BJ (cell line): ENCODE results near the gene HYAL1. TPM values are rescaled to one million over a fixed set of nuclear protein-coding genes. Genes with fewer than 3 reads are reported as not detected.

Source experiments
- CTCF ChIA-PET: fragments of 350-600 bp; formaldehyde crosslinking; extraction: SDS; loops from one replicate; lab custom pipeline; 2021; ENCODE audit warnings: antibody characterized with exemption, inconsistent platforms; lab: Yijun Ruan, JAX
- POLR2A ChIA-PET: fragments of 300-600 bp; sonication (Branson Sonifier 250); formaldehyde crosslinking; extraction: SDS; loops from one replicate; lab custom pipeline; 2021; ENCODE audit warnings: antibody characterized with exemption; lab: Charles Lee
- DNase-seq: peaks from one replicate; pipeline ENCODE4 v3.0.0-alpha.2; 2011; ENCODE audit warnings: low read depth
- H3K27me3 ChIP-seq: 2 replicates; pipeline ENCODE4 v1.6.0; 2011; ENCODE audit warnings: low read length; ENCODE audit not compliant: control insufficient read depth, insufficient read depth
- H3K36me3 ChIP-seq: 2 replicates; pipeline ENCODE4 v1.5.1; 2011; ENCODE audit warnings: low read length; ENCODE audit not compliant: control insufficient read depth, insufficient read depth
- H3K4me3 ChIP-seq: 2 replicates; pipeline ENCODE4 v1.5.1; 2011; ENCODE audit warnings: low read depth, mild to moderate bottlenecking, control low read depth, low read length
- polyA plus RNA-seq: library from polyadenylated mRNA; depleted of rRNA; stranded (reverse); fragments of >200 nt; gene quantifications from 2 replicates; pipeline ENCODE4 v1.2.3, GENCODE V29; 2011
- TF ChIP-seq, protein P1 (sequence below): IDR thresholded peaks from 2 replicates; pipeline ENCODE4 v1.5.1; 2011; ENCODE audit warnings: low read depth, mild to moderate bottlenecking, control low read depth, inconsistent platforms, low read length, moderate library complexity; ENCODE audit not compliant: insufficient read depth

Gene HYAL1
- polyA plus RNA-seq, 1 experiment, result 0.10 TPM

DNA sequence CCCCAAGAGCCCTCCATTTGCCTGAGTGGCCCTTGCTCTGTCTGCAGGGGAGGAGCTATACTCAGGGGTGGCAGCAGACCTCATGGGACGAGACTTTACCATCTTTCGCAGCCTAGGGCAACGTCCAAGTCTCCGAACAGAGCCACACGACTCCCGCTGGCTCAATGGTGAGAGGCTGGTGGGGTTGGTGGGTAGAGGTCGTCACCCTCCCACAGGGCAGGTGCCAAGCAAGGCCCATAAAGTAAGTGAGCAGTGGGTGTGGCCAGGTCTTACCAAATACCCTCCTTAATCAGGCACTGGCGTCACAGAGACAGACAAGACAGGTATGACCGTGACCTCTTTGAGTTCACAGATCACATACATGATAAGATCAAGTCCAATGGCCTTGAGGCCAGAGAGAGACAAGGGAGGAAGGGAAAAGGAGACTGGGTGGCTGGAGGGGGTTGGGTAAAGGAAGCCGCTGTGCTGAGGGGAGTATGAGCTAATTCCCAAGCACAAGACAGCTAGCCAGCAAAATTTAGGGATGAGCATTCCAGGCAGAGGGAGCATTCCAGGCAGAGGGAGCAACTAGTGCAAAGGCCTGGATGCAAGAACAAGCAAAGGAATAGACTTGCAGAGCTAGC, 31.9 kb downstream of the HYAL1 start:
- no peak for DNase-seq
- no peaks in the 10 kb centered on the region for H3K27me3 ChIP-seq
- ChIA-PET POLR2A (no interaction called here), CTCF (interaction anchor here (1.0 to 6.0 kb wide), 7 partner anchors 10 to 149 kb away, joined by 3 to 58 read pairs (median 6); partner anchors contain the start of genes GNAT1 and IFRD2)
- TF ChIP-seq, protein P1, sequence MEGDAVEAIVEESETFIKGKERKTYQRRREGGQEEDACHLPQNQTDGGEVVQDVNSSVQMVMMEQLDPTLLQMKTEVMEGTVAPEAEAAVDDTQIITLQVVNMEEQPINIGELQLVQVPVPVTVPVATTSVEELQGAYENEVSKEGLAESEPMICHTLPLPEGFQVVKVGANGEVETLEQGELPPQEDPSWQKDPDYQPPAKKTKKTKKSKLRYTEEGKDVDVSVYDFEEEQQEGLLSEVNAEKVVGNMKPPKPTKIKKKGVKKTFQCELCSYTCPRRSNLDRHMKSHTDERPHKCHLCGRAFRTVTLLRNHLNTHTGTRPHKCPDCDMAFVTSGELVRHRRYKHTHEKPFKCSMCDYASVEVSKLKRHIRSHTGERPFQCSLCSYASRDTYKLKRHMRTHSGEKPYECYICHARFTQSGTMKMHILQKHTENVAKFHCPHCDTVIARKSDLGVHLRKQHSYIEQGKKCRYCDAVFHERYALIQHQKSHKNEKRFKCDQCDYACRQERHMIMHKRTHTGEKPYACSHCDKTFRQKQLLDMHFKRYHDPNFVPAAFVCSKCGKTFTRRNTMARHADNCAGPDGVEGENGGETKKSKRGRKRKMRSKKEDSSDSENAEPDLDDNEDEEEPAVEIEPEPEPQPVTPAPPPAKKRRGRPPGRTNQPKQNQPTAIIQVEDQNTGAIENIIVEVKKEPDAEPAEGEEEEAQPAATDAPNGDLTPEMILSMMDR, result no peak
- H3K4me3 ChIP-seq, result no peak overlapping the region
- H3K36me3 ChIP-seq, result peaks cover 23% of the 10 kb centered on the region

DNA sequence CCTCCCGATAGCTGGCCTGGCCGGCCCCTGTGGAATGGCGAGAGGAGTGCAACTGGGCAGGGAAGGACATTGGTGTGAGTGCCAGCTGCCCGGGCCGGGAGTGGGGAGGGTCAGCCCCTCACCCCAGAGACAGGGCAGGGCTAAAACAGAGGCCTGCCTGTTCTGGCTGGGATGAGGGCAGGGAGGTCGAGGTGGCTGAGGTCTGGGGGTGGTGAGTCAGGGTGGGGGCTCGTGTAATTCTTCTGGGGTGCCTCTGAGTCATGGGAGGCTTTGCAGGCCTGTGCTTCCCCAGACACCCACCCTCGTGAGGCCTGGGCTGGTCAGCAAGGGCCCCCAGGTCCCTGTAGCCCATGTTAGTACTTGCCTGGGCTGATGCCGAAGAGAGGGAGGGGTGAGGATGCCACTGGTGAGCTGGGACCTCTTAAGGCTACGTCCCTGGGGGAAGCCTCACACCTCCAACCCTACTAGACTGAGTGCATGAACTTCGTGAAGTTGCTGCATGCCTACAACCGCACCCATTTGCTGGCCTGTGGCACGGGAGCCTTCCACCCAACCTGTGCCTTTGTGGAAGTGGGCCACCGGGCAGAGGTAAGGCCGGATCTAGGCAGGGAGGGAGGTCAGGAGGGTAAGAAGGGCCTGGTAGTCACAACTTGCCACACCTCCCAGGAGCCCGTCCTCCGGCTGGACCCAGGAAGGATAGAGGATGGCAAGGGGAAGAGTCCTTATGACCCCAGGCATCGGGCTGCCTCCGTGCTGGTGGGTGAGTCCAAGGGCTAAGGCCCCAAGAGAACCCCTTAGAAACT, 32.8 kb downstream of the HYAL1 start:
- CTCF ChIA-PET, result interaction anchor here (0.6 to 6.0 kb wide), 11 partner anchors 10 to 148 kb away, joined by 3 to 58 read pairs (median 6); partner anchors contain the start of genes GNAI2, GNAT1 and TUSC2

DNA sequence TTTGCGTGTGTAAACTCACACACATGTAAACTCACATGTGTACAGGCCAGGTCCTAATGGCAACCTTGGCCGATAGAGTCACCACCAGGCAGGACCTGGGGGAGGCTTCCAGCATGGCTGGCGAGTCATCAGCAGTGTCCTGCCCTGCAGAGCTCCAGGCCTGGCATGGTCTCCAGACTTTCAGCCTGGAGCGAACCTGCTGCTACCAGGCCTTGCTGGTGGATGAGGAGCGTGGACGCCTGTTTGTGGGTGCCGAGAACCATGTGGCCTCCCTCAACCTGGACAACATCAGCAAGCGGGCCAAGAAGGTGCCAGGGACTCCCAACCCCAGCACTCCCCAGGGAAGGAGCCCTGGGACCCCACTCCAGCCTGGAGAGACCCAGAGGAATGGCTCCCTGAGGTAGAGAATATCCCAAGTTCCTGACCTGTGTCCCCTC, 33.4 kb downstream of the HYAL1 start:
- POLR2A ChIA-PET, result interaction anchor here (0.5 kb wide), 1 partner anchor 29 kb away, joined by 4 read pairs; the partner anchor contains the start of genes HYAL3 and NAA80
- CTCF ChIA-PET, result interaction anchor here (0.6 to 5.5 kb wide), 13 partner anchors 9 to 147 kb away, joined by 3 to 58 read pairs (median 6); partner anchors contain the start of genes GNAI2, HYAL3, LSMEM2 and NAA80
- TF ChIP-seq, protein P1, result no peak
- H3K4me3 ChIP-seq, result peak overlapping the region; percentile 50
- no peak for DNase-seq
- H3K27me3 ChIP-seq, result no peaks in the 10 kb centered on the region
- peaks cover 14% of the 10 kb centered on the region for H3K36me3 ChIP-seq

More for the DNA sequence above, 32.8 kb downstream of the HYAL1 start:
- peak overlapping the region; percentile 50 for H3K4me3 ChIP-seq
- POLR2A ChIA-PET, result no interaction called here
- peaks cover 19% of the 10 kb centered on the region for H3K36me3 ChIP-seq
- TF ChIP-seq, protein P1, result no peak
- DNase-seq, result no peak
- H3K27me3 ChIP-seq, result no peaks in the 10 kb centered on the region

DNA sequence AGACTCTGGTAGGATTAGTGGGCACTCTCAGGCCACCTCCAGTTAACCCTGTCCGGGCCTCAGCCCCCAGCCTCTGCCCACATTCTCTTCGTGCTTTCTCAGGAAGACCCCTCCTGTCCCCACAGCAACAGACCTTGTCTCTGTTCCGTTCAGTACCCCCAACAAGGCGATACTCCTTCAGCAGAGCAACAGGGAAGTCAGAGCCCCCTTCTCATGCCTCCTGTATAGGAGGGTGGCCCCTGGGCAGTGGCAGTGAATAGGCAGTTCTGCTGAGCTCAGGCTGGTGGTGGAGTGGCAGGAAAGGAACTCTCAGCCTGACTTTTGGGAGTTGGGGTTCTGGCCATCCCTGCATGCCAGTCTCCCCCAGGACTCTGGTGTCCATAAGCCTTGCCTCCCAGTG, 33.9 kb downstream of the HYAL1 start:
- POLR2A ChIA-PET, result interaction anchor here (0.5 kb wide), 1 partner anchor 30 kb away, joined by 4 read pairs; the partner anchor contains the start of genes HYAL3 and NAA80
- CTCF ChIA-PET, result interaction anchor here (0.6 to 5.5 kb wide), 13 partner anchors 8 to 76 kb away, joined by 3 to 58 read pairs (median 6); partner anchors contain the start of genes GNAI2, HYAL3, IFRD2 and LSMEM2
- Histone ChIP-seq H3K36me3 (peaks cover 9% of the 10 kb centered on the region), H3K4me3 (peak overlapping the region; percentile 50), H3K27me3 (no peaks in the 10 kb centered on the region)
- TF ChIP-seq, protein P1, result no peak
- no peak for DNase-seq
